Fibroblast of skin of right biceps (primary cell): ENCODE measurements around the gene RHOH.
"Not testable (repeated sequence)": the region's sequence is repeated elsewhere in the genome, so short reads cannot be mapped to it uniquely, and the experiment has no call there.

Experiments
- DNase-seq: peaks from one replicate; pipeline ENCODE4 v3.0.0-alpha.2; 2013

The RHOH gene

GRCh38 chr4:40196724-40197281 is at the start of gene RHOH:
Gene RHOH, plus strand, starts transcription at chr4:40197031. Its CDS starts 46,356 bp downstream, at chr4:40243387.
- no peak for DNase-seq

- DNase-seq: not testable (repeated sequence)
Observed at GRCh38 chr4:40147490-40147889, 49.3 kb upstream of the RHOH start.

- peak; percentile 67 for DNase-seq
Observed at GRCh38 chr4:40149960-40150385, 46.9 kb upstream of the RHOH start.

GRCh38 chr4:40150932-40151331 is 45.9 kb upstream of the RHOH start:
- no peak for DNase-seq

GRCh38 chr4:40152637-40153036 is 44.2 kb upstream of the RHOH start:
- DNase-seq: no peak

GRCh38 chr4:40157436-40157835 is 39.4 kb upstream of the RHOH start:
- DNase-seq: no peak

GRCh38 chr4:40160258-40160657 is 36.6 kb upstream of the RHOH start:
- DNase-seq: no peak

- DNase-seq: peak; percentile 38
Observed at GRCh38 chr4:40164459-40164858, 32.4 kb upstream of the RHOH start.

- DNase-seq: no peak
Observed at GRCh38 chr4:40165916-40166315, 30.9 kb upstream of the RHOH start.

GRCh38 chr4:40168070-40168469 is 28.8 kb upstream of the RHOH start:
- no peak for DNase-seq

GRCh38 chr4:40170588-40170987 is 26.2 kb upstream of the RHOH start:
- DNase-seq: no peak

GRCh38 chr4:40173470-40173875 is 23.4 kb upstream of the RHOH start:
- DNase-seq: no peak

- no peak for DNase-seq
Observed at GRCh38 chr4:40176602-40177001, 20.2 kb upstream of the RHOH start.

GRCh38 chr4:40177591-40177990 is 19.2 kb upstream of the RHOH start:
- no peak for DNase-seq

GRCh38 chr4:40178672-40179071 is 18.2 kb upstream of the RHOH start:
- DNase-seq: no peak

- DNase-seq: no peak
Observed at GRCh38 chr4:40179360-40179759, 17.5 kb upstream of the RHOH start.

GRCh38 chr4:40180356-40180755 is 16.5 kb upstream of the RHOH start:
- peak; percentile 88 for DNase-seq

GRCh38 chr4:40182001-40182400 is 14.8 kb upstream of the RHOH start:
- DNase-seq: no peak

GRCh38 chr4:40182954-40183353 is 13.9 kb upstream of the RHOH start:
- no peak for DNase-seq

GRCh38 chr4:40183615-40184411 is 13.0 kb upstream of the RHOH start:
- DNase-seq: peak; percentile 25

GRCh38 chr4:40185830-40186664 is 10.8 kb upstream of the RHOH start:
- DNase-seq: peak; percentile 63

- DNase-seq: no peak
Observed at GRCh38 chr4:40186665-40187014, 10.2 kb upstream of the RHOH start.

GRCh38 chr4:40187386-40187906 is 9.4 kb upstream of the RHOH start:
- no peak for DNase-seq

- no peak for DNase-seq
Observed at GRCh38 chr4:40190019-40190418, 6.8 kb upstream of the RHOH start.
